GM18517 (cell line): ENCODE data around the gene CTXND1.

ENCODE experiments used
- ATAC-seq: cut with Tn5 transposase; IDR thresholded peaks from one replicate; pipeline ENCODE4 v1.9.1; 2021; ENCODE audit warnings: mild to moderate bottlenecking, moderate library complexity; ENCODE audit not compliant: unreplicated experiment

The CTXND1 gene

GRCh38 chr15:80259942-80260510, 8.0 kb upstream of the CTXND1 start:
- no peak for ATAC-seq

- no peak for ATAC-seq
These were observed 439 bp downstream of the CTXND1 start for GRCh38 chr15:80251428-80252120.

GRCh38 chr15:80250614-80251427, 1.2 kb downstream of the CTXND1 start:
- ATAC-seq, result no peak

DNA sequence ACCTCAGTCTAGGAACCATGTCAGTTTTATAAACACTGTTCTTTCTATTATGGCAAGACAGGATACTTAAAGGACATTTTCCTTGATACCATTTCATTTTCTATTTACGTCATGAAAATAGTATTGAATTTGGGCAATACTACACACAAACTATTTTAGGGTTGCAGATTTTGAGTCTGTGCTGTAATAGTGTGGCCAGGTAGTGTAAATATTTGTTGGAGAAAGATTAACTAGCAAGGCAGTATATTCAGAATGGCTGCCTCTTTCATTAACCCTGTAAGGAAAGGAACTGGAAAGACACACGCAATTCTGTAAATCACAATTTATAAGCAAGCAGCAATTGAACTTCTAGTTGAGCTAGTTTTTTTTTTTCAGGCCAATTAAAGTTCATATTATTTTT, 2.0 kb downstream of the CTXND1 start:
- ATAC-seq, result no peak

DNA sequence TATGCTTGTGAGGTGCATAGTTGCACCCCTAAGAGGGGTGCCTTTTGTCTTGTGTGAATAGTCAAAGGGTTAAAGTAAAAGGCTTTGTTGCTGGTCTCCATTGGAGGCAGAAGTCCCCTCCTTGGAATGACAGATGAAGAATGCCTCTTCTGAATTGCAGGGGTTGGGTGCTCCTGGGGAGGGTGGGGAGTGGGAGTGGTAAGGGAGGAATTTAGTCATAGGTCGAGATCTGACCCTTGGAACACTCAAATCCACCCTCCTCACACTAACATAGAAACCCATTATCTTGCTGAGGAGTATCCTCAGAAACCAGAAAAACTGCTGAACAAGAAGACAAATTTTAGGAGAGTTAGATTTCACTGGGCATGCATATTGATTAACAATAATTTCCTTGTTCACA, 4.7 kb downstream of the CTXND1 start:
- ATAC-seq, result no peak

DNA sequence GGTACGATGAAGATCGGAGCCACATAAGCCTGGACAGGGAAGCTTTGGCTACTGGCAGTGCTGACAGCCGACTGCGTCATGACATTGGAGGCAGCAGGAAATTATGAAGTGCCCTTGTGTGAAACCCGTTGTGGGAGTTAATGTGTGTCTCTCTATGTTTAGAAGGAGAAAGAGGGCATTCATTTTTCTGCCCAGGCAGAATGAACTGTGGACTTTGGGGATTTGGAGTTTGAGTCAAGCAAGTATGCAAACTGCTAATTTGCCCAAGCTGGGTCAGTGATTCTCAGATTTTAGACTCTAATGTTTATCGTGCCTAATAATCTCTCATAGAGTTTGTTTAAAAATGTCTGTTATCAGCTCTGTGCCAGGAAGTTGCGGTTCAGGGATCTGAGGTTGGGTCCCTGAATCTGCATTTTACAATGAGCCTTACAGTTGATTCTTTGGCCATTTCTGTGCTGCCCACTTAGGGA, 5.6 kb downstream of the CTXND1 start:
- ATAC-seq, result no peak

GRCh38 chr15:80242802-80243201, 9.2 kb downstream of the CTXND1 start:
- no peak for ATAC-seq

- ATAC-seq, result no peak
These were observed 9.8 kb downstream of the CTXND1 start for GRCh38 chr15:80242132-80242769.

GRCh38 chr15:80241508-80241907, 10.5 kb downstream of the CTXND1 start:
- no peak for ATAC-seq

- ATAC-seq, result no peak
These were observed 11.7 kb downstream of the CTXND1 start for GRCh38 chr15:80240276-80240675.

DNA sequence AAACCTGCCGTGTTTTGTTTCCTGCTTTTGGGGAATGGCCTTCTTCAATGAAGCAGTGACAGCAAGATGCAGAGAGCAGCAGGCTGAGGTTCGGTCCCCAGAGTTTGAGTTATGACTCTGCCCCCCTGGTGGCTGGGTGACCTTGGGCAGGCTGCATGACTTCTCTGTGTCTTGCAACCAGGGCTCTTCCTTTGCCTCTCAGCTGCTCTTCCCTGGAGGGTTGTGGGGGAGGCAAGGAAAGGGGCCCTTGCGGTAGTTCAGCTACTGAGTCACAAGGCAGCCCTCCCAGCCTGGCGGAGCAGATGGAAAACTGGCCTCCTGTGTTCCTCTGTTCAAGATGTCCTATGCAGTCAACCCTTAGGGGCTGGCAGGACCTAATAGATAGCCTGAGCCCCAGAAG, 17.1 kb downstream of the CTXND1 start:
- ATAC-seq, result no peak

DNA sequence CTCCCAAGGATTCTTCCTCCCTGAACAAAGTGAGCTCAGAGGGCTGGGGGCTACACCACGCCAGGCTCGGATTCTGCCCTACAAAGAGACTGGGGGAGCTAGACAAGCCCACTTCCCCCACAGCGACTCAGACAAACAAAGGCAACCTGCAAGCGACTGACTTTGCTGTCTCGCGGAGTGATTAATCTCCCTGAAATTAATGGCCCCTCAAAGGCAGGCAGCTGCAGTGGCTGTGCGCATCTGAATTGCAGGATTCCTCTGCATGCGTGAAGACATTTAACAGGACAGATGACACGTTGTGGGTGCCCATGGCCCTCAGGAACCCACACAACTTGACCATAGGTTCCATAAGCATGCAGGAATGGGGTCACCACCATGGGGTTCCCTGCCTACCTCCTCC, 18.4 kb downstream of the CTXND1 start:
- ATAC-seq, result no peak

- no peak for ATAC-seq
These were observed 20.6 kb downstream of the CTXND1 start for GRCh38 chr15:80231371-80231770.

GRCh38 chr15:80228959-80229610, 22.9 kb downstream of the CTXND1 start:
- no peak for ATAC-seq

- ATAC-seq, result no peak
These were observed 32.1 kb downstream of the CTXND1 start for GRCh38 chr15:80219955-80220354.

- no peak for ATAC-seq
These were observed 34.6 kb downstream of the CTXND1 start for GRCh38 chr15:80217327-80217900.

GRCh38 chr15:80216911-80217310, 35.1 kb downstream of the CTXND1 start:
- ATAC-seq, result no peak

- ATAC-seq, result no peak
These were observed 35.9 kb downstream of the CTXND1 start for GRCh38 chr15:80216141-80216540.

GRCh38 chr15:80214910-80215309, 37.1 kb downstream of the CTXND1 start:
- ATAC-seq, result no peak

GRCh38 chr15:80211976-80212375, 40.0 kb downstream of the CTXND1 start:
- ATAC-seq, result no peak
